Trophoblast cell (in vitro differentiated cells and primary cell): ENCODE results near the gene TASOR2.

Source experiments
- DNase-seq, 2 donors: peaks; one replicate each; pipeline ENCODE4 v3.0.0-alpha.2; 2016
- H2AFZ ChIP-seq: 2 replicates; pipeline ENCODE4 v1.6.1; 2013; ENCODE audit warnings: low read length, moderate library complexity, mild to moderate bottlenecking; ENCODE audit not compliant: insufficient read depth, poor library complexity
- H2AK5ac ChIP-seq: 2 replicates; pipeline ENCODE4 v1.6.1; 2013; ENCODE audit warnings: mild to moderate bottlenecking, low read length
- H2BK120ac ChIP-seq: 2 replicates; pipeline ENCODE4 v1.6.1; 2013; ENCODE audit warnings: low read length, mild to moderate bottlenecking, moderate library complexity; ENCODE audit not compliant: insufficient read depth, poor library complexity
- H2BK12ac ChIP-seq: 2 replicates; pipeline ENCODE4 v1.6.1; 2013; ENCODE audit warnings: mild to moderate bottlenecking, low read length, moderate library complexity
- H2BK5ac ChIP-seq: 2 replicates; pipeline ENCODE4 v1.6.1; 2013; ENCODE audit warnings: low read length, low read depth, moderate library complexity, mild to moderate bottlenecking; ENCODE audit not compliant: poor library complexity
- H3K14ac ChIP-seq: 2 replicates; pipeline ENCODE4 v1.6.1; 2013; ENCODE audit warnings: mild to moderate bottlenecking, low read length
- H3K18ac ChIP-seq: 2 replicates; pipeline ENCODE4 v1.6.1; 2013; ENCODE audit warnings: mild to moderate bottlenecking, low read length
- H3K23ac ChIP-seq: 2 replicates; pipeline ENCODE4 v1.6.1; 2013; ENCODE audit warnings: low read length
- H3K27ac ChIP-seq: 2 replicates; pipeline ENCODE4 v1.5.1; 2013; ENCODE audit warnings: low read depth, mild to moderate bottlenecking, inconsistent platforms, low read length, moderate library complexity
- H3K27me3 ChIP-seq: 2 replicates; pipeline ENCODE4 v1.6.1; 2013; ENCODE audit warnings: inconsistent platforms, mild to moderate bottlenecking, low read length, moderate library complexity; ENCODE audit not compliant: insufficient read depth
- H3K36me3 ChIP-seq, 2 experiments: 1 replicate in 1 of 2; 2 replicates in 1 of 2; pipeline ENCODE4 v1.6.1; 2013; ENCODE audit warnings: low read length in 2 of 2, mild to moderate bottlenecking in 2 of 2, moderate library complexity in 1 of 2; ENCODE audit not compliant: insufficient read depth in 2 of 2, control insufficient read depth in 1 of 2
- H3K4ac ChIP-seq: 2 replicates; pipeline ENCODE4 v1.6.1; 2013; ENCODE audit warnings: low read depth, mild to moderate bottlenecking, low read length, moderate library complexity
- H3K4me1 ChIP-seq, 2 experiments: 1 replicate in 1 of 2; 2 replicates in 1 of 2; pipeline ENCODE4 v1.6.1; 2013; ENCODE audit warnings: low read length in 2 of 2, mild to moderate bottlenecking in 2 of 2, moderate library complexity in 1 of 2; ENCODE audit not compliant: insufficient read depth in 2 of 2, control insufficient read depth in 1 of 2
- H3K4me2 ChIP-seq: 2 replicates; pipeline ENCODE4 v1.6.1; 2013; ENCODE audit warnings: inconsistent platforms, mild to moderate bottlenecking, low read length, moderate library complexity
- H3K4me3 ChIP-seq: 2 replicates; pipeline ENCODE4 v1.5.1; 2013; ENCODE audit warnings: mild to moderate bottlenecking, low read depth, low read length, inconsistent platforms
- H3K79me1 ChIP-seq: one replicate; pipeline ENCODE4 v1.6.1; 2013; ENCODE audit warnings: low read length
- H3K79me2 ChIP-seq: 2 replicates; pipeline ENCODE4 v1.6.1; 2013; ENCODE audit warnings: low read length, mild to moderate bottlenecking; ENCODE audit not compliant: control insufficient read depth, insufficient read depth, poor library complexity
- H3K9ac ChIP-seq: 2 replicates; pipeline ENCODE4 v1.6.1; 2013; ENCODE audit warnings: mild to moderate bottlenecking, low read length
- H3K9me3 ChIP-seq: 2 replicates; pipeline ENCODE4 v1.6.1; 2013; ENCODE audit warnings: low read depth, mild to moderate bottlenecking, control low read depth, inconsistent platforms, low read length; ENCODE audit not compliant: insufficient read depth
- H4K12ac ChIP-seq: 2 replicates; pipeline ENCODE4 v1.6.1; 2013; ENCODE audit warnings: low read depth, mild to moderate bottlenecking, low read length, moderate library complexity
- H4K8ac ChIP-seq: 2 replicates; pipeline ENCODE4 v1.6.1; 2013; ENCODE audit warnings: low read depth, mild to moderate bottlenecking, low read length, moderate library complexity
- H4K91ac ChIP-seq: one replicate; pipeline ENCODE4 v1.6.1; 2013; ENCODE audit warnings: low read depth, mild to moderate bottlenecking, low read length, moderate library complexity
- WGBS: extraction: QIAGEN DNeasy Blood & Tissue Kit; methylation state at CpG from one replicate; pipeline ENCODE4 v1.1.7; 2013; ENCODE audit warnings: missing lambda C conversion rate; ENCODE audit not compliant: insufficient read length, insufficient coverage; ENCODE audit errors: extremely low coverage; 5-methylcytosine and 5-hydroxymethylcytosine counted together

TASOR2 gene

GRCh38 chr10:5692461-5693358 is 8.1 kb downstream of the TASOR2 start:
- Histone ChIP-seq H3K4me2 (peak overlapping the region; percentile 73), H3K27me3 (no peaks in the 10 kb centered on the region), H2BK12ac (peak overlapping the region; percentile 32), H3K79me1 (peaks cover 8% of the 10 kb centered on the region), H3K36me3 (no peaks in the 10 kb centered on the region), H4K12ac (peak overlapping the region; percentile 65), H3K27ac (peak overlapping the region; percentile 11), H2BK120ac (peak overlapping the region; percentile 20), H2AFZ (peak overlapping the region; percentile 82), H3K23ac (no peak overlapping the region), H3K18ac (peak overlapping the region; percentile 48), H3K79me2 (peaks cover 14% of the 10 kb centered on the region), H4K8ac (peak overlapping the region; percentile 34), H3K4ac (peak overlapping the region; percentile 94), H3K9me3 (no peaks in the 10 kb centered on the region), H4K91ac (peak overlapping the region; percentile 79), H3K4me1 (peaks cover 4 to 8% of the 10 kb centered on the region in 2 experiments), H2AK5ac (no peak overlapping the region), H3K14ac (peak overlapping the region; percentile 56), H3K9ac (peak overlapping the region; percentile 49), H3K4me3 (peak overlapping the region; percentile 66), H2BK5ac (peak overlapping the region; percentile 6)
- peak in 1 of 2 donors; percentile 47 for DNase-seq
- WGBS = no CpG with 5 or more reads among the region's 49 CpGs

- H3K14ac ChIP-seq = no peak overlapping the region
- peaks cover 13% of the 10 kb centered on the region for H3K79me2 ChIP-seq
- H3K4me3 ChIP-seq = no peak overlapping the region
- no peak overlapping the region for H3K4me2 ChIP-seq
- H4K91ac ChIP-seq = no peak overlapping the region
- DNase-seq = no peak
- peaks cover 8% of the 10 kb centered on the region for H3K79me1 ChIP-seq
- H3K36me3 ChIP-seq = no peaks in the 10 kb centered on the region
- H2AFZ ChIP-seq = no peak overlapping the region
- H3K9ac ChIP-seq = no peak overlapping the region
- H3K9me3 ChIP-seq = no peaks in the 10 kb centered on the region
- H3K27me3 ChIP-seq = no peaks in the 10 kb centered on the region
- no peak overlapping the region for H3K4ac ChIP-seq
- no peak overlapping the region for H3K27ac ChIP-seq
- H4K12ac ChIP-seq = no peak overlapping the region
- H2BK12ac ChIP-seq = no peak overlapping the region
- H2BK120ac ChIP-seq = no peak overlapping the region
- H4K8ac ChIP-seq = no peak overlapping the region
- no CpG with 5 or more reads among the region's 1 CpG for WGBS
- H2AK5ac ChIP-seq = no peak overlapping the region
- H2BK5ac ChIP-seq = no peak overlapping the region
- no peak overlapping the region for H3K18ac ChIP-seq
- peaks cover 4 to 8% of the 10 kb centered on the region in 2 experiments for H3K4me1 ChIP-seq
- no peak overlapping the region for H3K23ac ChIP-seq
These were observed 9.9 kb downstream of the TASOR2 start for GRCh38 chr10:5694573-5694972.

- Histone ChIP-seq H4K8ac (no peak overlapping the region), H3K36me3 (no peaks in the 10 kb centered on the region), H3K4me3 (no peak overlapping the region), H2BK120ac (no peak overlapping the region), H3K18ac (no peak overlapping the region), H3K79me1 (peaks cover 6% of the 10 kb centered on the region), H4K91ac (no peak overlapping the region), H2AFZ (no peak overlapping the region), H4K12ac (no peak overlapping the region), H2BK12ac (no peak overlapping the region), H3K27me3 (no peaks in the 10 kb centered on the region), H2BK5ac (no peak overlapping the region), H3K23ac (no peak overlapping the region), H3K9me3 (no peaks in the 10 kb centered on the region), H3K14ac (no peak overlapping the region), H2AK5ac (no peak overlapping the region), H3K4me1 (peaks cover 0 to 5% of the 10 kb centered on the region in 2 experiments), H3K79me2 (peaks cover 8% of the 10 kb centered on the region), H3K9ac (no peak overlapping the region), H3K4me2 (no peak overlapping the region), H3K27ac (no peak overlapping the region), H3K4ac (no peak overlapping the region)
- no peak for DNase-seq
- no CpG with 5 or more reads among the region's 2 CpGs for WGBS
These were observed 12.7 kb downstream of the TASOR2 start for GRCh38 chr10:5697342-5697741.

- Histone ChIP-seq H3K9ac (no peak overlapping the region), H4K91ac (no peak overlapping the region), H2BK5ac (no peak overlapping the region), H3K4me1 (peaks cover 0 to under 1% of the 10 kb centered on the region in 2 experiments), H3K14ac (no peak overlapping the region), H4K12ac (no peak overlapping the region), H3K23ac (no peak overlapping the region), H3K27me3 (no peaks in the 10 kb centered on the region), H2AFZ (no peak overlapping the region), H3K4me3 (no peak overlapping the region), H3K79me1 (no peaks in the 10 kb centered on the region), H2BK12ac (no peak overlapping the region), H3K4me2 (no peak overlapping the region), H3K9me3 (no peaks in the 10 kb centered on the region), H2AK5ac (no peak overlapping the region), H3K4ac (no peak overlapping the region), H3K18ac (no peak overlapping the region), H4K8ac (no peak overlapping the region), H3K79me2 (peaks cover 2% of the 10 kb centered on the region), H2BK120ac (no peak overlapping the region), H3K27ac (no peak overlapping the region), H3K36me3 (no peaks in the 10 kb centered on the region)
- no CpG with 5 or more reads among the region's 1 CpG for WGBS
- no peak for DNase-seq
These were observed 13.4 kb downstream of the TASOR2 start for GRCh38 chr10:5698062-5698461.
